A204.1 (cell line): Measurements from ENCODE around the gene ATP2B1.
"Not testable (repeated sequence)": the region's sequence is repeated elsewhere in the genome, so short reads cannot be mapped to it uniquely, and the experiment has no call there.

Experiments used
- FAIRE-seq: peaks from 2 replicates; lab custom pipeline; 2012; peaks lifted over from hg19 to GRCh38; lab: Jason Lieb, UNC

Gene ATP2B1

GRCh38 chr12:89708565-89709156, at the start of gene ATP2B1:
TSS of gene ATP2B1 (minus strand) at chr12:89708838. CDS start at chr12:89655886, 52,952 bp downstream.
- FAIRE-seq: no peak

DNA sequence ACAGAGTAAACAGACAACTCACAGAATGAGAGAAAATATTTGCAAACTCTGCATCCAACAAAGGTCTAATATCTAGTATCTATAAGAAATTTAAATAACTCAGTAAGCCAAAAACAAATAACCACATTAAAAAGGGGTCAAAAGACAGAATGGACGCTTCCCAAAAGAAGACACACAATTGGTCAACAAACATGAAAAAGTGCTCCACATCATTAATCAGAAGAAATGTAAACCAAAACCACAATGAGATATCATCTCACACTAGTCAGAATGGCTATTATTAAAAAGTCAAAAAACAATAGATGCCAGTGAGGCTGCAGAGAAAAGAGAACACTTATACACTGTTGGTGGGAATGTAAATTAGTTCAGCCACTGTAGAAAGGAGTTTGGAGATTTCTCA, 49.3 kb upstream of the ATP2B1 start:
- not testable (repeated sequence) for FAIRE-seq

DNA sequence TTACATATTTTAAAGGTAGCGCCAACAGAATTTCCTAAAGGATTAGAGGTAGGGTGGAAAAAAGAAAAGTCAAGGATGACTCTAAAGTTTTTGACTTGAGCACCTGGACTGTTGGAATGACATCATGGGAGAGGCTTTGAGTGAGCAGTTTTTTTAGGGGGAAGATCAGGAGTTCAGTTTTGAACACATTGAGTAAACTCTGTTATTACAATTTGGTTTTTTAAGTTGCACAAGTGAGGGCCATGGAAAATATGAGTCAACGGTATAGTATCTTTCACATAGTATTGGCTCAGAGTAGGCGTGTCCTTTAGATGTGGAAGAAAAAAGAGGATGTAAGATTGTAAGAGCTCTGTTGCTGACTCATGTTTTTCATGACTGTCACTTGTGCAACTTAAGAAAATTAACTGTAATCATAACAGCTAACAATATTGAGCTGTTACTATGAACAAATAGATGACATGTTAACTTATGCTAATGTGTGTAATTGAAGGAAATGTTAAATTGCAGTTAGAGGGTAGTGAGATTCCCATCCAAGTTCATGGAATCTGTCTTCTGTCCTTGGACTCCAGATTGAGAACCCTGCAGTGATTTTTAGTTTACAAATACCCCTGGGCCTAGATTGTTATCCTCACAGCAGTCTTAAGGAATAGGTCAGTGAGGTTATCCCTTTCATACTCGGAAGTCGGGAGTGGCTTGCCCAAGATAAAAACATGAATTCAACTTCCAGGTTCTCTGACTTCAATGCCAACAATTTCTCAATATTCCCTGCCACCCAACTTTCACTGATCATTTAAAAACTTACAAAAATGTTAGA, 48.2 kb upstream of the ATP2B1 start:
- no peak for FAIRE-seq

- no peak for FAIRE-seq
Observed at GRCh38 chr12:89756194-89756584, 47.6 kb upstream of the ATP2B1 start.

- no peak for FAIRE-seq
Observed at GRCh38 chr12:89753997-89754396, 45.4 kb upstream of the ATP2B1 start.

DNA sequence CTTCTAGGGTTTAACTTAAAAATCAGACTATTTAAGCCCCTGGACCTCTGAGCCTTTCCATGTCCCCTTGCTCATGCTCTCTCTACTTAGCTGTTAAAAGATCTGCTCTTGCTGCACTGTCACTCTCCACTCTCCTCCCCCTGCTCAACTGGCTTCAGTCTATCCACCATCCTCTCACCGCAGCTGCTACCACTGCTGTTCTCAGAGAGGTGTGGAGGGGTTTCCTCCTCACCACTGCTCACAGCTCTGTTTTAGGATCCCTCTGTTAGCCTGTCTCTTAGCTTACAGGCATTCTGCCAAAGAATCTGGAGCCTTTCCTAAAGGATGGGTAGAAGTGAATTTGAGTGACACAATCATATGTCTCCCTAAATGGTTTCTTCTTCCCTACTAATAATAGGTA, 43.7 kb upstream of the ATP2B1 start:
- no peak for FAIRE-seq

GRCh38 chr12:89750389-89751351, 42.0 kb upstream of the ATP2B1 start:
- no peak for FAIRE-seq

GRCh38 chr12:89748791-89749190, 40.2 kb upstream of the ATP2B1 start:
- no peak for FAIRE-seq

- FAIRE-seq: no peak
Observed at GRCh38 chr12:89745286-89745685, 36.6 kb upstream of the ATP2B1 start.

- FAIRE-seq: no peak
Observed at GRCh38 chr12:89742337-89743022, 33.8 kb upstream of the ATP2B1 start.

- FAIRE-seq: no peak
Observed at GRCh38 chr12:89740943-89741342, 32.3 kb upstream of the ATP2B1 start.

DNA sequence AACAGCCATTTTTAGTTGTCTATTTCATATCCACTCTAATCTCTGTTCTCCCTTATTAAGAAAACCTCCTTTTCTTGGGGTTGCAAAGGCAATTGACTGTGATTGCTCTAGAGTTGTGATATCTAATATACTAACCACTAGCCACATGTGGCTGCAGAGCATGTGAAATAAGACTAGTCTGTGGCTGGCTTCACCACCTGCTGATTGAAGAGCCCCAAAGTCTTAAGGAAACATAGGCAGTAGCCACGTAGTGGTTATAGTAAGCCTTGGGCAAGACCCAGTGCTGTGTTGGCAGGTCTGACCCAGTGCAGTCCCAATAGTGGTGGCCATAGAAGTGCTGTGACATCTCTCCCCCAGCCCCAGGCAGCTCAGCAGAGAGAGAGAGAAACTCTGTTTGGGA, 28.4 kb upstream of the ATP2B1 start:
- no peak for FAIRE-seq

GRCh38 chr12:89733579-89734201, 25.1 kb upstream of the ATP2B1 start:
- FAIRE-seq: no peak

- FAIRE-seq: no peak
Observed at GRCh38 chr12:89732522-89732921, 23.9 kb upstream of the ATP2B1 start.

GRCh38 chr12:89731614-89732013, 23.0 kb upstream of the ATP2B1 start:
- no peak for FAIRE-seq

DNA sequence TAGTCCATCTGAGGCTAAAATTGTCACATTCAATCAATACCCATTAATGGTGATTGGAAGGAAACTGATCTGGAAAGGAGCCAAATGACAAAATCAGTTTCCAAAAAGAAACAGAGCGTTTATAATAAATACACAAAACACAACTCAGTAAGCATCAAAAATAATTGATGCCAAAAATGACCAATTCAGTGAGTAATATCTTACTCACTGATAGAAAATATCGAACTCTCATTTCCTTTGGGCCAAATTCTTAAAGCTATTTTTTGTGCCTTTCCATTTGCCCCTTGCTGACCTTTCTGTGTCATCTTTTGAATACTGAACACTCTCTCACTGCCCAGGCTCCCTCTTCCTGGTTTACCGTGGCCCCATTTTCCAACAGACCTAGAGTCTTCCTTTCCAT, 22.5 kb upstream of the ATP2B1 start:
- no peak for FAIRE-seq

GRCh38 chr12:89729946-89730459, 21.4 kb upstream of the ATP2B1 start:
- no peak for FAIRE-seq

GRCh38 chr12:89723276-89723675, 14.6 kb upstream of the ATP2B1 start:
- no peak for FAIRE-seq

DNA sequence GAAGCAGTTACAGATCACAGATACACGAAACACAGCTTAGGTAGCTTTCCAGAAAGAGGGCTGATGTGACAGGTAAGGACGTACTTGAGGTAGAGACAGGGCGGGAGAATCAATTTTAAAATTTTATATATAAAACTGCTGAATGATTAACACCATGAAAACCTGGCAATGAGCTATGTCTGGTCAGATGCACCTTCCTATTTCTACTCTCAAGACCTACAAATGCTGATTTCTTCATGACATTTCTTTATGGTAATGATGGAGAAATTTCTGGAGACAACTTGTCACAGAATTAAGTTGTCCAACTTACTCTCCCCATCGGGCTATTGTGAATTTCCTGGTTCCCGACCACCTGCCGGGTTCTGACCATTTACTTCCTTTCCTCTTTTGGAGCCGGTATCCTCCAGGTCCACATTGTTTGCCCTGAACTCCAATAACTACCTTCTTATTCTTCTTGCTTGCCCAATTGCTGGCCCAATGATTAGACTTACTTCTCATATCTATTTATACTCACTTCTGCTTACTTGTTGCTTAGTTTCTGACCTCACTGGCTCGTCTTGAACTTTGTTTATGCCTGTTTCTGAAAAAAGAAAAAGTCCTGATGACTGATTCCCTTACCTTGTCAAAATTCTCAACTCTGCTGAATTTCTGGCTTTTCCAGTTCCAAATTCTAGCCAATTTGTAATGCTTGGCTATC, 12.8 kb upstream of the ATP2B1 start:
- no peak for FAIRE-seq

GRCh38 chr12:89717759-89718523, 9.3 kb upstream of the ATP2B1 start:
- no peak for FAIRE-seq
